ENCODE measurements around the gene ARHGAP26.

The ARHGAP26 gene

DNA sequence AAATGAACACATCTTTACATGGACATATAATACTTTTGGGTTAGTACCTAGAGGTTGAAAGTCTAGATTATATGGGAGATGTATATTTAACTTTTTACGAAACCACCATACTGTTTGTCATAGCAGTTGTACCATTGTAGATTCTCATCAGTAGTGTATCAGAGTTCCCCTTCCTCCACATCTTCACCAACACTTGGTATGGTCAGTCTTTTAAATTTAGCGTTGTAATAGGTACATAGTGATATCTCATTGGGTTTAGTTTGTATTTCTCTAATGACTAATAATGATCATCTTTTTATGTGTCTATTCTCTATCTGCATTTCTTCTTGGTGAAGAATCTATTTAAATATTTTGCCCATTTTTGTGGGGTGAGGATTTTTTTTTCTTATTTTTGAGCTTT, 495.8 kb downstream of the ARHGAP26 start:
- no peak for DNase-seq

- DNase-seq: no peak
Observed at GRCh38 chr5:143267186-143267585, 497.0 kb downstream of the ARHGAP26 start.

GRCh38 chr5:143268388-143268787, 498.2 kb downstream of the ARHGAP26 start:
- DNase-seq: no peak

DNA sequence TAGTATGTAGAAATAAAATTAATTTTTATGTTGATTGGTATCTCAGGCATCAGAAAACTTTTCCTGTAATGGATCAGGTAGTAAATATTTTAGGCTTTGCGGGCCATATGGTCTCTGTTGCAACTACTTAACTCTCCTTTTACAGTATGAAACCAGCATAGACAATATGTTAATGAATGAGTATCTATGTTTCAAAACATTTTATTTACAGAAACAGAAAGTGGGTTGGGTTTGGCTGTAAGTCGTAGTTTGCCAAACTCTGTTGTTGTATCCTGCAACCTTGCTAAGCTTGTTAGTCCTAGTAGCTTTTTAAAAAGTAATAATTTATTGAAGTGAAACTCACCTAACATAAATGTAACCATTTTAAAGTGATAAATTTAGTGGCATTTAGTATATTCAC, 501.3 kb downstream of the ARHGAP26 start:
- no peak for DNase-seq

DNA sequence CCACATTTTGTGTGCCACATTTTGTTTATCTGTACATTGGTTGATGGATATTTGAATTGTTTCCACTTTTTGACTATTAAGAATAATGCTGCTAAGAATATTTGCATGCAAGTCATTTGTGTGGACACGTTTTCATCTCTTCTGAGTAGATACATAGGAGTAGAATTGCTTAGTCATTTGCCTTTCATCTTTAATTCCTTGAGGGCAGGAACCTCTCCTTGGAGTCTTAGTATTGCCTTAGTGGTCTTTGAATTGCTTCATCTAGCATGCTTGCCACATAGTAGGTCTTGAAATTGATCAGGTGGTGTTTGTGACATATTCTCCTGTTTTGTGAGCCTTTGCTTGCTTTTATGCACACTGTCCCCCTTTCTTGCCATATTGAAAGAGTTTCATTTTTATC, 504.8 kb downstream of the ARHGAP26 start:
- DNase-seq: no peak

DNA sequence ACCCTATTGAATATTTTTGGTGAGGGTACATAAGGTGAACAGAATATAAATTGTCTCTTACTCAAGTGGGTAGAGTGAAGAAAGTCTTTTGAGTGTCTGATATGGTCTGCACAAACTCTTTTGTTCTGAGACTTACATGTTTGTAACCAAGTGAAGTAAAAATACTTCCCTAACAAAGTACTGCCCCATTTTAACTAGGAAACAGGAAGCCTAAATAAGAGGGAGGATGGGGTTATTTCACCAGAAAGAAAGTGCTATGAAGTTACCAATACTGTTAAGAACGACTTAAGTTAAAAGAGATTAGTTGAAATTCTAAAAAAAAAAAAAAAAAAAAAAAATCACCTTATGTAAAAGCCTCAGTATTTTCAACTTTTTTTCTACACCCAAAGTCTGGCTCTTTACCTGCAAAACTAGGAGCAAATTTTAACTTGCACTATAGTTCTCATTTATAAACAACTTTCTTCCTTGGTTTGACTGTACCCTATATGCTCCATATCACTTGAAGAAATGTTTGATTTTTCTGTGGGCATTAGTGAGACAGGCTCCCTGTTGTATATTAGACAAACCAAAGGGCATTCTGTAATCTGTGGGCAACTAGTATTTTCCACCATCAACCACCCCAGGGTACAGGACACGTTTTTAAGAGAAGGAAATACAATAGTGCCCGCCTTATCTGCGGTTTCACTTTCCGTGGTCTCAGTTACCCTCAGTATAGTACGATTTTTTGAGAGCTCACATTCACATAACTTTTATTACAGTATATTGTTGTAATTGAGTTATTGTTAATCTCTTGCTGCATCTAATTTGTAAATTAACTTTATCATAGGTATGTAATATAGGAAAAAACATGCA, 505.6 kb downstream of the ARHGAP26 start:
- no peak for DNase-seq

GRCh38 chr5:143277536-143277935, 507.4 kb downstream of the ARHGAP26 start:
- DNase-seq: no peak

Data from CD4-positive, alpha-beta T cell treated with Interleukin-4 for 1 hour (primary cell).